ENCODE results near the gene CSDE1.
"Not testable (repeated sequence)": the region's sequence is repeated elsewhere in the genome, so short reads cannot be mapped to it uniquely, and the experiment has no call there.

The CSDE1 gene

DNA sequence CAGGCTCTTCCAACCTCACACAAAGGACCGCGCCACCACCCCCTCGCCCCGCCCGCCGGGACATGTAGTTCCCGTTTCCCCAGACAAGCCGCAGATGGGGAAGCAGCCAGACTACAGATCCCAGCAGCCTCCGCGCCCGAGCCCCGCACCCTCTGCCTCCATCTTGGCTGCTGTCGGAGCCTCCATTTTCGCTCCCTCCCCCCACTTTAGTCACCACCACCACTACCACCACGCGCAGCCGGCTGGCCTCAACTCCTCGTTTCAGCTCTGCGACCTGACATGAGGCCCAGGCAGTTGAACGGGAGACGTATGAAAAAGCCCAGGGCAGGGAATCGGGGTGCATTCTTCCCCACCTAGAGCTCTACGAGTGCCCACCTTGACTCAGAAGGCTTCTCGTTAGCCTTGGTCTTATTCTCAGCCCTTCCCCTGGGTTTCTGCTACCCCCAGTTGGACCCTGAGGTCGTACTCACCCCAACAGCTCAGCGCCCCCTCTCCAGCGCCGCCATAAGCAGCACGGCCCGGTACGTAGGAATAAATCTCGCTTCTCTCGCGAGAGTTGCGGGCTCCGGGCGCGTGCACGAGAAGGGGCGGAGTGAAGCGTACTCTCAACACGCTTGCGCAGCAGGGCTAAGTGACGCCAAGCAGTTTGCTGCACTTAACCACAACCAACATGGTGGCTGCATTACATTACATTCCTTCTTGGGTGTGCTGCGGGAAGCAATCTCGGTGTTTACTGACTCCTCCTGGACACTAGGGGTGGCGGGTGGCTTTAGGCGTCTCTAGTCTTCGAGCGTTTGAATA, at the start of gene CSDE1:
TSS of gene CSDE1 (minus strand) at position 530 of the 801 bp plus-strand sequence. CDS start 18,094 bp downstream, outside the sequence.
- peak; percentile 99 for DNase-seq (ENCODE audit: low read depth, low spot score)

DNA sequence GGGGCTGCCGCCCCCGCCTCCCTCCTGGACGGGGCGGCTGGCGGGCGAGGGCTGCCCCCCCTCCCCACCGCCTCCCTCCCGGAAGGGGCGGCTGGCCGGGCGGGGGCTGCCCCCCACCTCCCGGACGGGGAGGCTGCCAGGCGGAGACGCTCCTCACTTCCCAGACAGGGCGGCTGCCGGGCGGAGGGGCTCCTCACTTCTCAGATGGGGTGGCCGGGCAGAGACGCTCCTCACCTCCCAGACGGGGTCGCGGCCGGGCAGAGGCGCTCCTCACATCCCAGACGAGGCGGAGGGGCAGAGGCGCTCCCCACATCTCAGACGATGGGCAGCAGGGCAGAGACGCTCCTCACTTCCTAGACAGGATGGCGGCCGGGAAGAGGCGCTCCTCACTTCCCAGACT, 46.7 kb upstream of the CSDE1 start:
- not testable (repeated sequence) for DNase-seq (ENCODE audit: low read depth, low spot score)

DNA sequence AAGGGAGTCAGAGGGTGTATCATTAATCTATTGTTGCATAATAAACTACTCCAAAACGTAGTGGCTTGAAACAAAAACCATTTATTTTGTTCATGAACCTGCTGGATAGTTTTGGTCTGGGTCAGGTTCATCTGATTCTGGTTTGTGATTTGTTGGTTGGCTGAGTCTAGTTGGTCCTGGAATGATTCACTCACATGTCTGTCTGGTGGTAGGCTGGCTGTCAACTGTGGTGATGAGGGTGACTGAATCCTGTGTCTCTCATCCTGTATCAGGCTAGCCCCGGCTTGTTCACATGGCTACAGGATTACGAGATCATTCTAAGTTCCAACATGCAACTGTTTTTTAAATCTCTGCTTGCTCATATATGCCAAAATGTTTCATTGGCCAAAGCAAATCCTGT, 45.2 kb upstream of the CSDE1 start:
- DNase-seq (ENCODE audit: low read depth, low spot score): no peak

DNA sequence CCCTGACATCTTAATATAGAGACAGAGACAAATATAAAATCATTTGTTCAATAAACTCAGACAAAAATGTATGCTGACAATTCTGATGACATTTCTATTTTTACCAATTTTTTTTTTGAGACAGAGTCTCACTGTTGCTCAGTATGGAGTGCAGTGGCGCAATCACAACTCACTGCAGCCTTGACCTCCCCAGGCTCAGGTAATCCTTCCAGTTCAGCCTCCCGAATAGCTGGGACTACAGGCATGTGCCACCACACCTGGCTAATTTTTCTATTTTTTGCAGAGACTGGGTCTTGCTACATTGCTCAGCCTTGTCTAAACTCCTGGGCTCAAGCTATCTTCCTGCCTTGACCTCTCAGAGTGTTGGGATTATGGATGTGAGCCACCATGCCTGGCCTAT, 36.3 kb upstream of the CSDE1 start:
- no peak for DNase-seq (ENCODE audit: low read depth, low spot score)

DNA sequence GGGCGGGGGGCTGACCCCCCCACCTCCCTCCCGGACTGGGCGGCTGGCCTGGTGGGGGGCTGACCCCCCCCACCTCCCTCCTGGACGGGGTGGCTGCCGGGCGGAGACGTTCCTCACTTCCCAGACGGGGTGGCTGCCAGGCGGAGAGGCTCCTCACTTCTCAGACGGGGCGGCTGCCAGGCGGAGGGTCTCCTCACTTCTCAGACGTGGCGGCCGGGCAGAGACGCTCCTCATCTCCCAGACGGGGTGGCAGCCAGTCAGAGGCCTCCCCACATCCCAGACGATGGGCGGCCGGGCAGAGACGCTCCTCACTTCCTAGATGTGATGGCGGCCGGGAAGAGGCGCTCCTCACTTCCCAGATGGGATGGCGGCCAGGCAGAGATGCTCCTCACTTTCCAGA, 32.8 kb upstream of the CSDE1 start:
- not testable (repeated sequence) for DNase-seq (ENCODE audit: low read depth, low spot score)

DNA sequence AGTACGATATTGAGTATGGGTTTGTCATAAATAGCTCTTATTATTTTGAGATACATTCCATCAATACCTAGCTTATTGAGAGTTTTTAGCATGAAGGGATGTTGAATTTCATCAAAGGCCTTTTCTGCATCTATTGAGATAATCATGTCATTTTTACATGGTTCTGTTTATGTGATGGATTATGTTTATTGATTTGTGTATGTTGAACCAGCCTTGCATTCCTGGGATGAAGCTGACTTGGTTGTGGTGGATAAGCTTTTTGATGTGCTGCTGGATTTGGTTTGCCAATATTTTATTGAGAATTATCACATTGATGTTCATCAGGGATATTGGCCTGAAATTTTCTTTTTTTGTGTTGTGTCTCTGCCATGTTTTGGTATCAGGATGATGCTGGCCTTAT, 28.7 kb upstream of the CSDE1 start:
- DNase-seq (ENCODE audit: low read depth, low spot score): not testable (repeated sequence)

DNA sequence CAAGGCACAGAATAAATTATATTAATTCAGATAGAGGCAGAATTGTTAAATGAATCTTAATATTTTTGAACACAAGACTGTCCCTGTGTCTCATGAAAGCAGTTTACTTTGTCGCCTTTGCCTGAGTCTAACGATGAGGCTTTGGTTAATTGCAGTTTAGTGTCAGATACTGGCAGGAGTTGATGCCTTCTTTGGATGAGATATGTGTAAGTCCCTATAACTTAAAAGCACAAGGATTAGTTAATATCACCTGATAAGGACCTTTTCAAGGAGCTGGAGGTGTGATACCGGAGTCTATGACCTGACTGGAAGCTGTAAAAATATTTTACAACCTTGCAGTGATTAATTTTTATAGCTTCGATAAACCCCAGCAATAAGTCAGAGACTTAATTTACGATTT, 24.7 kb upstream of the CSDE1 start:
- DNase-seq (ENCODE audit: low read depth, low spot score): no peak

DNA sequence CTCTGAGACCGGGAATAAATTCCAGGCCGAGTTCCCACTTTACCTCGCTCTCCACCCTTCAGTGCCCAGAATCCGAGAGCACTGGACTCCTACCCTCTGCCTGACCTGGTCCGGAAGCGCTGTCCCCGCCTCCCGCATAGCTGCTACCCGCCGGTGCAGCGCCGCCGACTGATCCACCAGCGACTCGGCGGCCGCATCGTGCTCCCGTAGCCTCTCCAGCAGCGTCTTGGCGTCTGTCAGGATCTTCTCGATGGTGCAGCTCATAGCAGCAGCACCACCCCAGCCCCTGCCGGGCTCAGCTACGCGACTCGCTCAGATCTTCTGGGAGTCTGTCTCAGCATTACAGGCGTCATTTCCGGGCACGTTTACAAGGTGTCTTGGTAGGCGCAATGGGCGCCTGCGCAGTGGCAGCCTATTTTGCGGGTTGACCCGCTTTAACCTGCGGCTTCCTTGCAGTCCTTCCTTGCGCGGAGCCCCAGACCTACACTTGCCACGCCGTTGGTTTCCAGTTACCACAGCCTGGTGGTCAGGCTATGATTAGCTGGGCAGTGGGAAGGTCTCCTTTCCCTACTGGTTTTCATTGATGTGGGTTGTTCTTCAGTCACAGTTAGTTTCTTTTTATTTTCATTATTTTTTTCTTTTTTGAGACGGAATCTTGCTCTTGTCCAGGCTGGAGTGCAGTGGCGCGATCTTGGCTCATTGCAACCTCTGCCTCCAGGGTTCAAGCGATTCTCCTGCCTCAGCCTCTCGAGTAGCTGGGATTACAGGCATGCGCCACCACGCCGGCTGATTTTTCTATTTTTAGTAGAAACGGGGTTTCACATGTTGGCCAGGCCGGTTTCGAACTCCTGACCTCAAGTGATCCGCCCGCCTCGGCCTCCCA, 22.8 kb upstream of the CSDE1 start, which contains the start of gene SIKE1:
TSS of gene SIKE1 (minus strand) at position 342 of the 883 bp plus-strand sequence. CDS start at position 264, 78 bp downstream.
- DNase-seq (ENCODE audit: low read depth, low spot score): peak; percentile 96

DNA sequence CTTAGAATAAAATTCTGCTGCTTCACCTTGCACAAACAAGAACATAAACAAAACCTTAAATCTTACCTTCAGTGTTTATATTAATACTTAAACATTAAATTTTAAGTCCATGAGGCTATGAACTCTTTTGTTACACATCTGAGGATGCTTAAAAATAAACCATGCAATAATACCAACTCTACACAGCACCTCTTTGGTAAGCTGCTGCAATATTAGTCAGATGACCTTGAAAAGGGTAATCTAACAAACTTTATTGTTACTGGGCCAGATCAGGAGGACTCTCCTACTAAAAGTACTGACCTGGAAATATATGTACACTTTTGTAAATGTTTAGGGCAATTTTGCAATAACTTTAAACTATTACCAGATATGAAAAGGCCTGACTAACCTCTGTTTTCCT, 21.9 kb upstream of the CSDE1 start:
- DNase-seq (ENCODE audit: low read depth, low spot score): no peak

GRCh38 chr1:114776726-114777125, 18.9 kb upstream of the CSDE1 start:
- DNase-seq (ENCODE audit: low read depth, low spot score): not testable (repeated sequence)

DNA sequence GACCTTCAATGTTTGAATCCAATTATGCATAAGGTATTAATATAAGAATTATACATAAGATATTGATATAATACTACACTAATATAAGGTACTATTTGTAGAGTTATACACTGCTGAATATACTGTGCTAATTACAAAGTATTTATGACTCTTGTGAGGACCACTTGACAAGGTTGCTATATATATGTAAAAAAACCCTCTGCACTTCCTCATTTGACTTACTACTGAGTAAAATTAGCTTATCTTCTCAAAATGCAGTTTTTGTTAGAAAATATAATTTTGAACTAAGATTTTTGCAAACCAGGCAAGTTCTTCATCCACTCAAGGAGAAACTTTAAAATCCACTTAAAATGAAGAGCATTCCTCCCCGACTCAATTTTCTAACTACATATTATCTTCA, 14.2 kb upstream of the CSDE1 start:
- no peak for DNase-seq (ENCODE audit: low read depth, low spot score)

DNA sequence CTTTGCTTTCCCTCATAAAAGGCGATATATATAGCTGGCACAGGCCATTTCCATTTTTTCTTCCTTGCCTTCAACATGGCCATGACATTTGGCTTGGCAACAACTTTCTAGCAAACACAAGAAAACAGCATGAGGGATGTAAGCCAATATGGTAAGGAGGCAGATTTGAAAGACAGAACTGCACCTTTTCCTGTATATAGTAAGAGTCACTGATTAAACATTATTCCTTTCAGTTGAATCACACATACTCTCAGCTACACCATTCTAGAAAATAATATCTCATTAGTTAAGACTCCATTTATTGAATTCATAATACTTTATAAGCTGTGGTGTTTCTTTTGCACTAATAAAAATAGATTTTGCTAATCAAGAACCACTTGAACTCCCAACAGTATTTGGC, 13.2 kb upstream of the CSDE1 start:
- no peak for DNase-seq (ENCODE audit: low read depth, low spot score)

- DNase-seq (ENCODE audit: low read depth, low spot score): no peak
These were observed 6.9 kb upstream of the CSDE1 start for GRCh38 chr1:114764689-114765088.

GRCh38 chr1:114758256-114758832, 560 bp upstream of the CSDE1 start:
- no peak for DNase-seq (ENCODE audit: low read depth, low spot score)

GRCh38 chr1:114756949-114757454, 782 bp downstream of the CSDE1 start:
- DNase-seq (ENCODE audit: low read depth, low spot score): peak; percentile 58

GRCh38 chr1:114756009-114756892, 1.5 kb downstream of the CSDE1 start:
- DNase-seq (ENCODE audit: low read depth, low spot score): no peak

DNA sequence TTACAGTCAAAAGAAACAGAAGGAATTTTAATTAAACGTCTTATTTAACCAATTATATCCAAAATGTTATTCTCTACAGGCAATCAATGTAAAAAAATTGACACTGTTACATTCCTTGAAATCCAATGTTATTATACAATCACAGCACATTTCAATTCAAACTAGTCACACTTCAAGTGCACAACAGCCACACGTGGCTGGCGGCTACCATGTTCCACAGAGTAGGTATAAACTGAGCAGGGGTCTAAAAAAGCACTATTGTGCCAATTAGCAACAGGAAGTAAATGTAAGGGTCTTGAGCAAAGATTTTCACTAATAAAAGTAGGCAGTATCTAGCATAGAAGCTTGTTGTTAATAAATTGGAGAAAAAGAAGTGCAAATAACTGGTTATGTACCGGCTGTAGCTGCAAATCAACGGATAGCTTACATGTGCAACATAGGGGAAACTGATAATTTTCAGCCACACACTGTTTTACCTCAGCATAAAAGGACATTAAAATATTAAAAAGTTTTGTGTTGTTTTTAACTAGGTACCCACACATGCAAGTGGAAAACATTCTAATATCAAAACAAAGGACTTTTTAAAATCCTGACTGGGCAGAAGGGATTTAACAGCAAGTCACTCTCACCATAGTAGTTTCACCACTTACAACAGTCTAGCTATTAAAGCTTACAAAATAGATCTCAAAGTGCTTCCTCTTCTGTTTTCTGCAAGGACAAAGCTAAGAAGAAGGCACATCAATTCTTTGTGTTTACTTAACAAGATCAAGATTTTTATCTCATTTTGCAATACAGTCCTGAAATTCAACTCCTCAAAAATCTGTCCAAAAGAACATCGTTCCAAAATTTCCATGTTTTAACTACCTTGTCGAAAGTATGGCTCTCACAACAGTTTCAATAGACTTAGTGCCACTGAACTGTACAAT, 2.5 kb downstream of the CSDE1 start:
- DNase-seq (ENCODE audit: low read depth, low spot score): peak; percentile 31

DNA sequence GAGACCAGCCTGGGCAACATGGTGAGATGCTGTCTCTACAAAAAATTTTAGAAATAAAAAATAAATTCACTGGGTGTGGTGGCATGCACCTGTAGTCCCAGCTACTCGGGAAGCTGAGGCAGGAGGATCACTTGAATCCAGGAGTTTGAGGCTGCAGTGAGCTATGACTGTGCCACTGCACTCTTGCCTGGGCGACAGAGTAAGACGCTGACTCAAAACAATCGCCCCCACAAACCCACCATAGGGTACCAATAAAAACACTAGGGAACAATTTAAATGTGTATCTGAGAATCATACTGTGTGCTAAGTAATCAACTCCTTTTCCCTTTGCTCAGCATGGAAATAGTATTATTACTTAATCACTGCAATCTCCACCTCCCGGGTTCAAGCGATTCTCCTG, 4.1 kb downstream of the CSDE1 start:
- DNase-seq (ENCODE audit: low read depth, low spot score): not testable (repeated sequence)

GRCh38 chr1:114753143-114753542, 4.6 kb downstream of the CSDE1 start:
- no peak for DNase-seq (ENCODE audit: low read depth, low spot score)

GRCh38 chr1:114750780-114751179, 7.0 kb downstream of the CSDE1 start:
- DNase-seq (ENCODE audit: low read depth, low spot score): peak; percentile 67
